ENCODE data around the gene GPR75. TPM values are rescaled to one million over a fixed set of nuclear protein-coding genes. Genes with fewer than 3 reads are reported as not detected.

Gene GPR75
- total and polyA plus RNA-seq, 2 experiments from 2014 or later: 0.34 to 4.1 TPM

- H3K79me2 ChIP-seq (replicated peaks; ENCODE audit: insufficient read depth): no peaks in the 10 kb centered on the region
- 0 out of 2 replicates have a peak, but pooled peaks cover 3% of the 10 kb centered on the region for H4K20me1 ChIP-seq (replicated peaks; ENCODE audit: insufficient read depth)
- peaks cover 40% of the 10 kb centered on the region; the same call in 1 of the 2 replicates for H3K36me3 ChIP-seq (ENCODE audit: insufficient read depth)
- no peaks in the 10 kb centered on the region; the same call in 1 of the 2 replicates for H3K9me2 ChIP-seq (ENCODE audit: insufficient read depth)
- no peak overlapping the region for H3K4me3 Mint-ChIP-seq
- no peak overlapping the region for H3K4me2 ChIP-seq
- TF ChIP-seq CREB1 (CRISPR knock-in tag; IDR thresholded peaks at IDR 0.05; ENCODE audit: low read depth) (no peak), NANOG (IDR thresholded peaks at IDR 0.05; ENCODE audit: borderline replicate concordance) (no peak), REST (IDR thresholded peaks at IDR 0.05; ENCODE audit: unreplicated experiment) (no peak), EZH2phosphoT487 (IDR thresholded peaks at IDR 0.05; ENCODE audit: unreplicated experiment) (no peak), JUNB (IDR thresholded peaks at IDR 0.05; ENCODE audit: unreplicated experiment) (no peak), EZH2 (IDR thresholded peaks at IDR 0.05; ENCODE audit: low read depth, unreplicated experiment) (no peak), CTCF (conservative IDR thresholded peaks at IDR 0.05; ENCODE audit: low read depth in 2 of 2) (no peak), STAT1 (IDR thresholded peaks at IDR 0.05; ENCODE audit: unreplicated experiment) (no peak), ZNF331 (CRISPR knock-in tag; IDR thresholded peaks at IDR 0.05; ENCODE audit: low read depth) (no peak), ZNF114 (CRISPR knock-in tag; IDR thresholded peaks at IDR 0.05) (no peak), POLR2AphosphoS5 (IDR thresholded peaks at IDR 0.05; ENCODE audit: low read depth) (no peak)
- TF ChIP-seq, protein P1, sequence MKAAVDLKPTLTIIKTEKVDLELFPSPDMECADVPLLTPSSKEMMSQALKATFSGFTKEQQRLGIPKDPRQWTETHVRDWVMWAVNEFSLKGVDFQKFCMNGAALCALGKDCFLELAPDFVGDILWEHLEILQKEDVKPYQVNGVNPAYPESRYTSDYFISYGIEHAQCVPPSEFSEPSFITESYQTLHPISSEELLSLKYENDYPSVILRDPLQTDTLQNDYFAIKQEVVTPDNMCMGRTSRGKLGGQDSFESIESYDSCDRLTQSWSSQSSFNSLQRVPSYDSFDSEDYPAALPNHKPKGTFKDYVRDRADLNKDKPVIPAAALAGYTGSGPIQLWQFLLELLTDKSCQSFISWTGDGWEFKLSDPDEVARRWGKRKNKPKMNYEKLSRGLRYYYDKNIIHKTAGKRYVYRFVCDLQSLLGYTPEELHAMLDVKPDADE (IDR thresholded peaks at IDR 0.05): no peak
- TF ChIP-seq, protein P2, sequence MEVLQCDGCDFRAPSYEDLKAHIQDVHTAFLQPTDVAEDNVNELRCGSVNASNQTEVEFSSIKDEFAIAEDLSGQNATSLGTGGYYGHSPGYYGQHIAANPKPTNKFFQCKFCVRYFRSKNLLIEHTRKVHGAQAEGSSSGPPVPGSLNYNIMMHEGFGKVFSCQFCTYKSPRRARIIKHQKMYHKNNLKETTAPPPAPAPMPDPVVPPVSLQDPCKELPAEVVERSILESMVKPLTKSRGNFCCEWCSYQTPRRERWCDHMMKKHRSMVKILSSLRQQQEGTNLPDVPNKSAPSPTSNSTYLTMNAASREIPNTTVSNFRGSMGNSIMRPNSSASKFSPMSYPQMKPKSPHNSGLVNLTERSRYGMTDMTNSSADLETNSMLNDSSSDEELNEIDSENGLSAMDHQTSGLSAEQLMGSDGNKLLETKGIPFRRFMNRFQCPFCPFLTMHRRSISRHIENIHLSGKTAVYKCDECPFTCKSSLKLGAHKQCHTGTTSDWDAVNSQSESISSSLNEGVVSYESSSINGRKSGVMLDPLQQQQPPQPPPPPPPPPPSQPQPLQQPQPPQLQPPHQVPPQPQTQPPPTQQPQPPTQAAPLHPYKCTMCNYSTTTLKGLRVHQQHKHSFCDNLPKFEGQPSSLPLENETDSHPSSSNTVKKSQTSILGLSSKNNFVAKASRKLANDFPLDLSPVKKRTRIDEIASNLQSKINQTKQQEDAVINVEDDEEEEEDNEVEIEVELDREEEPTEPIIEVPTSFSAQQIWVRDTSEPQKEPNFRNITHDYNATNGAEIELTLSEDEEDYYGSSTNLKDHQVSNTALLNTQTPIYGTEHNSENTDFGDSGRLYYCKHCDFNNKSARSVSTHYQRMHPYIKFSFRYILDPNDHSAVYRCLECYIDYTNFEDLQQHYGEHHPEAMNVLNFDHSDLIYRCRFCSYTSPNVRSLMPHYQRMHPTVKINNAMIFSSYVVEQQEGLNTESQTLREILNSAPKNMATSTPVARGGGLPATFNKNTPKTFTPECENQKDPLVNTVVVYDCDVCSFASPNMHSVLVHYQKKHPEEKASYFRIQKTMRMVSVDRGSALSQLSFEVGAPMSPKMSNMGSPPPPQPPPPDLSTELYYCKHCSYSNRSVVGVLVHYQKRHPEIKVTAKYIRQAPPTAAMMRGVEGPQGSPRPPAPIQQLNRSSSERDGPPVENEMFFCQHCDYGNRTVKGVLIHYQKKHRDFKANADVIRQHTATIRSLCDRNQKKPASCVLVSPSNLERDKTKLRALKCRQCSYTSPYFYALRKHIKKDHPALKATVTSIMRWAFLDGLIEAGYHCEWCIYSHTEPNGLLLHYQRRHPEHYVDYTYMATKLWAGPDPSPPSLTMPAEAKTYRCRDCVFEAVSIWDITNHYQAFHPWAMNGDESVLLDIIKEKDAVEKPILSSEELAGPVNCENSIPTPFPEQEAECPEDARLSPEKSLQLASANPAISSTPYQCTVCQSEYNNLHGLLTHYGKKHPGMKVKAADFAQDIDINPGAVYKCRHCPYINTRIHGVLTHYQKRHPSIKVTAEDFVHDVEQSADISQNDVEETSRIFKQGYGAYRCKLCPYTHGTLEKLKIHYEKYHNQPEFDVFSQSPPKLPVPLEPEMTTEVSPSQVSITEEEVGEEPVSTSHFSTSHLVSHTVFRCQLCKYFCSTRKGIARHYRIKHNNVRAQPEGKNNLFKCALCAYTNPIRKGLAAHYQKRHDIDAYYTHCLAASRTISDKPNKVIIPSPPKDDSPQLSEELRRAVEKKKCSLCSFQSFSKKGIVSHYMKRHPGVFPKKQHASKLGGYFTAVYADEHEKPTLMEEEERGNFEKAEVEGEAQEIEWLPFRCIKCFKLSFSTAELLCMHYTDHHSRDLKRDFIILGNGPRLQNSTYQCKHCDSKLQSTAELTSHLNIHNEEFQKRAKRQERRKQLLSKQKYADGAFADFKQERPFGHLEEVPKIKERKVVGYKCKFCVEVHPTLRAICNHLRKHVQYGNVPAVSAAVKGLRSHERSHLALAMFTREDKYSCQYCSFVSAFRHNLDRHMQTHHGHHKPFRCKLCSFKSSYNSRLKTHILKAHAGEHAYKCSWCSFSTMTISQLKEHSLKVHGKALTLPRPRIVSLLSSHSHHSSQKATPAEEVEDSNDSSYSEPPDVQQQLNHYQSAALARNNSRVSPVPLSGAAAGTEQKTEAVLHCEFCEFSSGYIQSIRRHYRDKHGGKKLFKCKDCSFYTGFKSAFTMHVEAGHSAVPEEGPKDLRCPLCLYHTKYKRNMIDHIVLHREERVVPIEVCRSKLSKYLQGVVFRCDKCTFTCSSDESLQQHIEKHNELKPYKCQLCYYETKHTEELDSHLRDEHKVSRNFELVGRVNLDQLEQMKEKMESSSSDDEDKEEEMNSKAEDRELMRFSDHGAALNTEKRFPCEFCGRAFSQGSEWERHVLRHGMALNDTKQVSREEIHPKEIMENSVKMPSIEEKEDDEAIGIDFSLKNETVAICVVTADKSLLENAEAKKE (CRISPR knock-in tag; IDR thresholded peaks at IDR 0.05): no peak
- H3K4me3 ChIP-seq: no peak overlapping the region
- H3K27ac Mint-ChIP-seq: no peak overlapping the region
- no peaks in the 10 kb centered on the region for H3F3A ChIP-seq (replicated peaks; ENCODE audit: low read depth)
- no peak overlapping the region for H2AFZ ChIP-seq
- no peak overlapping the region for H3K27ac ChIP-seq (ENCODE audit: low read depth)
- no peaks in the 10 kb centered on the region for H3K27me3 Mint-ChIP-seq (ENCODE audit: insufficient read depth, low read depth, poor library complexity)
- no peaks in the 10 kb centered on the region for H3K9me3 Mint-ChIP-seq
- DNase-seq (ENCODE audit: low spot score) (no peak), ATAC-seq (no peak)
- peaks cover 22% of the 10 kb centered on the region for H3K4me1 Mint-ChIP-seq
- peaks cover 11% of the 10 kb centered on the region; the same call in 1 of the 2 replicates for H3K4me1 ChIP-seq (ENCODE audit: insufficient read depth)
- peaks cover 62% of the 10 kb centered on the region for H3K36me3 Mint-ChIP-seq (ENCODE audit: low read depth)
- H3K27me3 ChIP-seq (ENCODE audit: insufficient read depth): no peaks in the 10 kb centered on the region
These were observed 21.6 kb upstream of the GPR75 start for GRCh38 chr2:53881360-53881759.

Measured in GM23338 (cell line).